Progenitor cell of endocrine pancreas (in vitro differentiated cells): ENCODE measurements around the gene TLCD2. TPM values are rescaled to one million over a fixed set of nuclear protein-coding genes. Genes with fewer than 3 reads are reported as not detected.
A peak's percentile ranks its signal among the peaks of the same experiment; 100 is the strongest.
"Not testable (repeated sequence)": the region's sequence is repeated elsewhere in the genome, so short reads cannot be mapped to it uniquely, and the experiment has no call there.

Source experiments
- DNase-seq: peaks from one replicate; pipeline ENCODE4 v3.0.0; 2021; ENCODE audit warnings: low spot score; ENCODE audit not compliant: unreplicated experiment
- H3K27ac Mint-ChIP-seq: 2 replicates; pipeline ENCODE4 v1.8.0; 2021; ENCODE audit warnings: mild to moderate bottlenecking, moderate library complexity, mixed read lengths
- H3K27me3 Mint-ChIP-seq: 2 replicates; pipeline ENCODE4 v1.8.0; 2021; ENCODE audit warnings: mixed read lengths
- H3K36me3 Mint-ChIP-seq: 2 replicates; pipeline ENCODE4 v1.8.0; 2022; ENCODE audit warnings: mixed read lengths; ENCODE audit not compliant: insufficient read depth
- H3K4me1 Mint-ChIP-seq: 2 replicates; pipeline ENCODE4 v1.8.0; 2021; ENCODE audit warnings: low read depth, mixed read lengths
- H3K4me3 Mint-ChIP-seq: 2 replicates; pipeline ENCODE4 v1.8.0; 2021; ENCODE audit warnings: low read depth, mild to moderate bottlenecking, moderate library complexity, mixed read lengths
- H3K9me3 Mint-ChIP-seq: 2 replicates; pipeline ENCODE4 v1.8.0; 2021; ENCODE audit warnings: low read depth, mixed read lengths
- CTCF ChIP-seq: fragments of 200-600 bp; sonication (generic); IDR thresholded peaks from one replicate; pipeline ENCODE4 v1.5.0; 2021; ENCODE audit warnings: antibody characterized with exemption, mild to moderate bottlenecking; ENCODE audit not compliant: unreplicated experiment
- total RNA-seq: library from RNA; stranded (reverse); gene quantifications from 2 replicates; pipeline ENCODE4 v1.2.1, GENCODE V29; 2021

The TLCD2 gene
- total RNA-seq, 1 donor from 2014 or later = 2.7 TPM

- Mint-ChIP-seq H3K9me3 (no peaks in the 10 kb centered on the region), H3K36me3 (no peaks in the 10 kb centered on the region), H3K27me3 (no peaks in the 10 kb centered on the region), H3K4me1 (peaks cover 8% of the 10 kb centered on the region), H3K4me3 (no peak overlapping the region), H3K27ac (peak overlapping the region; percentile 93)
- no peak for DNase-seq
- no peak for TF ChIP-seq CTCF
Measured at GRCh38 chr17:1697681-1698080, 12.5 kb downstream of the TLCD2 start.

GRCh38 chr17:1695365-1695764, 14.8 kb downstream of the TLCD2 start:
- peaks cover 4% of the 10 kb centered on the region for H3K9me3 Mint-ChIP-seq
- H3K27ac Mint-ChIP-seq = no peak overlapping the region
- no peaks in the 10 kb centered on the region for H3K27me3 Mint-ChIP-seq
- no peak for DNase-seq
- peaks cover 8% of the 10 kb centered on the region for H3K4me1 Mint-ChIP-seq
- H3K4me3 Mint-ChIP-seq = no peak overlapping the region
- no peak for TF ChIP-seq CTCF
- peaks cover 1% of the 10 kb centered on the region for H3K36me3 Mint-ChIP-seq

- TF ChIP-seq CTCF = no peak
- peaks cover 4% of the 10 kb centered on the region for H3K9me3 Mint-ChIP-seq
- H3K27me3 Mint-ChIP-seq = no peaks in the 10 kb centered on the region
- peaks cover 5% of the 10 kb centered on the region for H3K4me1 Mint-ChIP-seq
- DNase-seq = no peak
- H3K27ac Mint-ChIP-seq = no peak overlapping the region
- H3K36me3 Mint-ChIP-seq = peaks cover 1% of the 10 kb centered on the region
- no peak overlapping the region for H3K4me3 Mint-ChIP-seq
Measured at GRCh38 chr17:1693339-1693738, 16.8 kb downstream of the TLCD2 start.

- Mint-ChIP-seq H3K4me1 (no peaks in the 10 kb centered on the region), H3K4me3 (no peak overlapping the region), H3K36me3 (peaks cover 1% of the 10 kb centered on the region), H3K27ac (no peak overlapping the region), H3K9me3 (peaks cover 4% of the 10 kb centered on the region), H3K27me3 (no peaks in the 10 kb centered on the region)
- no peak for DNase-seq
- no peak for TF ChIP-seq CTCF
Measured at GRCh38 chr17:1690544-1691221, 19.5 kb downstream of the TLCD2 start.

- not testable (repeated sequence) for DNase-seq, H3K4me3 Mint-ChIP-seq, H3K9me3 Mint-ChIP-seq, H3K27ac Mint-ChIP-seq, H3K36me3 Mint-ChIP-seq, H3K27me3 Mint-ChIP-seq
- peaks cover 13% of the 10 kb centered on the region for H3K4me1 Mint-ChIP-seq
Measured at GRCh38 chr17:1688405-1688804, 21.8 kb downstream of the TLCD2 start.

GRCh38 chr17:1686086-1686485, 24.1 kb downstream of the TLCD2 start:
- Mint-ChIP-seq H3K9me3 (no peaks in the 10 kb centered on the region), H3K27me3 (no peaks in the 10 kb centered on the region), H3K4me1 (peaks cover 20% of the 10 kb centered on the region), H3K4me3 (no peak overlapping the region), H3K27ac (no peak overlapping the region), H3K36me3 (peaks cover 19% of the 10 kb centered on the region)
- TF ChIP-seq CTCF = no peak
- DNase-seq = no peak
